ENCODE results near the gene PLXNA3.

DNA sequence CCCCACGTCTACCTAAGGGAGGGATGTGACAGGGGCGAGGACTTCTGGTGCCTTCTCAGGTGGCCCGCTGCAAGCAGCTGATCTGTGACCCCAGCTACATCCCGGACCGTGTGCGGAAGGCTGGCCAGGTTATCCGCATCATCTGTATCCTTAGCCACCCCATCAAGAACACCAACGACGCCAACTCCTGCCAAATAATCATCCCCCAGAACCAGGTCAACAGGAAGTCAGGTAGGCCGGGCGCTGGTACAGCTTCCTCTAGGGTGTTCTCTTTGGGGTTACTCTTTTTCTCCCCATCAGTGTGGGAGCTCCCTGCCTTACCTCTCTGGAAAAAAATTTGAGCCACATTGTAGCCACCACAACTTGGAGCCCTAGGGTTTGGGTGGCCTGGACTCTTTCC lies 16.5 kb upstream of the PLXNA3 start:
- TF ChIP-seq, protein P1, sequence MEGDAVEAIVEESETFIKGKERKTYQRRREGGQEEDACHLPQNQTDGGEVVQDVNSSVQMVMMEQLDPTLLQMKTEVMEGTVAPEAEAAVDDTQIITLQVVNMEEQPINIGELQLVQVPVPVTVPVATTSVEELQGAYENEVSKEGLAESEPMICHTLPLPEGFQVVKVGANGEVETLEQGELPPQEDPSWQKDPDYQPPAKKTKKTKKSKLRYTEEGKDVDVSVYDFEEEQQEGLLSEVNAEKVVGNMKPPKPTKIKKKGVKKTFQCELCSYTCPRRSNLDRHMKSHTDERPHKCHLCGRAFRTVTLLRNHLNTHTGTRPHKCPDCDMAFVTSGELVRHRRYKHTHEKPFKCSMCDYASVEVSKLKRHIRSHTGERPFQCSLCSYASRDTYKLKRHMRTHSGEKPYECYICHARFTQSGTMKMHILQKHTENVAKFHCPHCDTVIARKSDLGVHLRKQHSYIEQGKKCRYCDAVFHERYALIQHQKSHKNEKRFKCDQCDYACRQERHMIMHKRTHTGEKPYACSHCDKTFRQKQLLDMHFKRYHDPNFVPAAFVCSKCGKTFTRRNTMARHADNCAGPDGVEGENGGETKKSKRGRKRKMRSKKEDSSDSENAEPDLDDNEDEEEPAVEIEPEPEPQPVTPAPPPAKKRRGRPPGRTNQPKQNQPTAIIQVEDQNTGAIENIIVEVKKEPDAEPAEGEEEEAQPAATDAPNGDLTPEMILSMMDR (IDR thresholded peaks at IDR 0.05; ENCODE audit: insufficient read depth, low read length, poor library complexity, severe bottlenecking) = no peak
- no peak for TF ChIP-seq EZH2phosphoT487 (conservative IDR thresholded peaks at IDR 0.05; ENCODE audit: low read length)
